HUES48 (cell line): ENCODE measurements around the gene PADI3.
"Not testable (repeated sequence)": the region's sequence is repeated elsewhere in the genome, so short reads cannot be mapped to it uniquely, and the experiment has no call there.

Experiments
- H3K27ac ChIP-seq: one replicate; pipeline ENCODE4 v1.7.0; 2013; ENCODE audit warnings: low read depth, low read length, inconsistent platforms
- H3K27me3 ChIP-seq: 2 replicates; pipeline ENCODE4 v1.6.1; 2013; ENCODE audit warnings: mild to moderate bottlenecking, low read length; ENCODE audit not compliant: control insufficient read depth, insufficient read depth
- H3K36me3 ChIP-seq: 2 replicates; pipeline ENCODE4 v1.6.1; 2013; ENCODE audit warnings: low read length; ENCODE audit not compliant: control insufficient read depth, insufficient read depth
- H3K4me1 ChIP-seq: 2 replicates; pipeline ENCODE4 v1.6.1; 2013; ENCODE audit warnings: mild to moderate bottlenecking, low read length; ENCODE audit not compliant: control insufficient read depth, insufficient read depth
- H3K4me3 ChIP-seq: 2 replicates; pipeline ENCODE4 v1.5.1; 2013; ENCODE audit warnings: mild to moderate bottlenecking, low read depth, low read length
- H3K9ac ChIP-seq: 2 replicates; pipeline ENCODE4 v1.6.1; 2013; ENCODE audit warnings: mild to moderate bottlenecking, low read depth, low read length, moderate library complexity
- H3K9me3 ChIP-seq: 2 replicates; pipeline ENCODE4 v1.6.1; 2013; ENCODE audit warnings: low read length; ENCODE audit not compliant: control insufficient read depth, insufficient read depth

The PADI3 gene

GRCh38 chr1:17315542-17316130 is 66.7 kb downstream of the PADI3 start:
- no peaks in the 10 kb centered on the region for H3K36me3 ChIP-seq
- no peaks in the 10 kb centered on the region for H3K27me3 ChIP-seq
- H3K9me3 ChIP-seq: peaks cover 4% of the 10 kb centered on the region; the same call in 1 of the 2 replicates
- no peak overlapping the region for H3K4me3 ChIP-seq
- peak overlapping the region; percentile 3 for H3K27ac ChIP-seq
- H3K4me1 ChIP-seq: peaks cover 19% of the 10 kb centered on the region
- no peak overlapping the region for H3K9ac ChIP-seq

GRCh38 chr1:17316704-17317103 is 67.8 kb downstream of the PADI3 start:
- H3K9me3 ChIP-seq: peaks cover 4% of the 10 kb centered on the region; the same call in 1 of the 2 replicates
- no peaks in the 10 kb centered on the region for H3K27me3 ChIP-seq
- no peak overlapping the region for H3K27ac ChIP-seq
- H3K4me1 ChIP-seq: peaks cover 19% of the 10 kb centered on the region
- H3K4me3 ChIP-seq: no peak overlapping the region
- no peak overlapping the region for H3K9ac ChIP-seq
- H3K36me3 ChIP-seq: no peaks in the 10 kb centered on the region

- Histone ChIP-seq H3K4me1 (peaks cover 19% of the 10 kb centered on the region), H3K36me3 (no peaks in the 10 kb centered on the region), H3K27ac (no peak overlapping the region), H3K9me3 (peaks cover 4% of the 10 kb centered on the region; the same call in 1 of the 2 replicates), H3K27me3 (no peaks in the 10 kb centered on the region), H3K9ac (no peak overlapping the region), H3K4me3 (no peak overlapping the region)
Measured at GRCh38 chr1:17318262-17318661, 69.4 kb downstream of the PADI3 start.

- no peaks in the 10 kb centered on the region for H3K27me3 ChIP-seq
- H3K4me3 ChIP-seq: no peak overlapping the region
- no peaks in the 10 kb centered on the region for H3K36me3 ChIP-seq
- H3K9me3 ChIP-seq: peaks cover 4% of the 10 kb centered on the region; the same call in 1 of the 2 replicates
- H3K9ac ChIP-seq: no peak overlapping the region
- H3K27ac ChIP-seq: no peak overlapping the region
- H3K4me1 ChIP-seq: peaks cover 15% of the 10 kb centered on the region
Measured at GRCh38 chr1:17319561-17320350, 70.9 kb downstream of the PADI3 start.

- H3K27me3 ChIP-seq, H3K27ac ChIP-seq, H3K9me3 ChIP-seq, H3K4me3 ChIP-seq, H3K4me1 ChIP-seq, H3K36me3 ChIP-seq, H3K9ac ChIP-seq: not testable (repeated sequence)
Measured at GRCh38 chr1:17321857-17322390, 73.0 kb downstream of the PADI3 start.

- no peaks in the 10 kb centered on the region for H3K36me3 ChIP-seq
- H3K9ac ChIP-seq: no peak overlapping the region
- no peaks in the 10 kb centered on the region for H3K4me1 ChIP-seq
- H3K27ac ChIP-seq: no peak overlapping the region
- H3K9me3 ChIP-seq: no peaks in the 10 kb centered on the region
- H3K4me3 ChIP-seq: no peak overlapping the region
- no peaks in the 10 kb centered on the region for H3K27me3 ChIP-seq
Measured at GRCh38 chr1:17328855-17329254, 80.0 kb downstream of the PADI3 start.

- Histone ChIP-seq H3K4me1 (no peaks in the 10 kb centered on the region), H3K4me3 (no peak overlapping the region), H3K27me3 (no peaks in the 10 kb centered on the region), H3K36me3 (no peaks in the 10 kb centered on the region), H3K27ac (no peak overlapping the region), H3K9ac (no peak overlapping the region), H3K9me3 (no peaks in the 10 kb centered on the region)
Measured at GRCh38 chr1:17329610-17330009, 80.7 kb downstream of the PADI3 start.

GRCh38 chr1:17330856-17331255 is 82.0 kb downstream of the PADI3 start:
- Histone ChIP-seq H3K27me3 (no peaks in the 10 kb centered on the region), H3K4me3 (no peak overlapping the region), H3K36me3 (no peaks in the 10 kb centered on the region), H3K9ac (no peak overlapping the region), H3K27ac (no peak overlapping the region), H3K9me3 (no peaks in the 10 kb centered on the region), H3K4me1 (no peaks in the 10 kb centered on the region)

- H3K27me3 ChIP-seq: no peaks in the 10 kb centered on the region
- no peaks in the 10 kb centered on the region for H3K9me3 ChIP-seq
- no peak overlapping the region for H3K27ac ChIP-seq
- no peak overlapping the region for H3K9ac ChIP-seq
- H3K4me3 ChIP-seq: no peak overlapping the region
- H3K36me3 ChIP-seq: no peaks in the 10 kb centered on the region
- no peaks in the 10 kb centered on the region for H3K4me1 ChIP-seq
Measured at GRCh38 chr1:17333081-17333480, 84.2 kb downstream of the PADI3 start.
